Fibroblast of skin of scalp (primary cell): Measurements from ENCODE around the gene LBR.
A peak's percentile ranks its signal among the peaks of the same experiment; 100 is the strongest.

ENCODE experiments used
- DNase-seq: peaks from one replicate; pipeline ENCODE4 v3.0.0-alpha.2; 2013

LBR gene

GRCh38 chr1:225445639-225446594 is 18.1 kb upstream of the LBR start:
- no peak for DNase-seq

- DNase-seq = no peak
Observed at GRCh38 chr1:225442123-225442505, 14.3 kb upstream of the LBR start.

- no peak for DNase-seq
Observed at GRCh38 chr1:225441314-225442122, 13.7 kb upstream of the LBR start.

- DNase-seq = no peak
Observed at GRCh38 chr1:225440380-225441221, 12.8 kb upstream of the LBR start.

GRCh38 chr1:225437710-225438437 is 10.0 kb upstream of the LBR start:
- peak; percentile 29 for DNase-seq

GRCh38 chr1:225435957-225436392 is 8.1 kb upstream of the LBR start:
- DNase-seq = no peak

- no peak for DNase-seq
Observed at GRCh38 chr1:225435487-225435886, 7.6 kb upstream of the LBR start.

GRCh38 chr1:225435076-225435475 is 7.2 kb upstream of the LBR start:
- no peak for DNase-seq

GRCh38 chr1:225434046-225434445 is 6.2 kb upstream of the LBR start:
- no peak for DNase-seq

GRCh38 chr1:225431081-225431863 is 3.4 kb upstream of the LBR start:
- no peak for DNase-seq

- no peak for DNase-seq
Observed at GRCh38 chr1:225430301-225430700, 2.5 kb upstream of the LBR start.

GRCh38 chr1:225428881-225429455 is 1.1 kb upstream of the LBR start:
- no peak for DNase-seq

GRCh38 chr1:225428068-225428880 is 436 bp upstream of the LBR start:
- DNase-seq = peak; percentile 91

- DNase-seq = peak; percentile 18
Observed at GRCh38 chr1:225426395-225427234, 1.2 kb downstream of the LBR start.

- peak; percentile 71 for DNase-seq
Observed at GRCh38 chr1:225425201-225425786, 2.5 kb downstream of the LBR start.

- DNase-seq = peak; percentile 74
Observed at GRCh38 chr1:225424562-225425200, 3.2 kb downstream of the LBR start.

- no peak for DNase-seq
Observed at GRCh38 chr1:225423518-225423855, 4.4 kb downstream of the LBR start.
